ENCODE results near the gene NEB.

NEB gene

GRCh38 chr2:151476287-151476686 lies 258.0 kb downstream of the NEB start:
- no peak for DNase-seq (ENCODE audit: low read depth)

GRCh38 chr2:151475071-151475470 lies 259.2 kb downstream of the NEB start:
- DNase-seq (ENCODE audit: low read depth): no peak

GRCh38 chr2:151472966-151473365 lies 261.3 kb downstream of the NEB start:
- no peak for DNase-seq (ENCODE audit: low read depth)

GRCh38 chr2:151470556-151470955 lies 263.7 kb downstream of the NEB start:
- DNase-seq (ENCODE audit: low read depth): no peak

- DNase-seq (ENCODE audit: low read depth): no peak
Measured at GRCh38 chr2:151465771-151466170, 268.5 kb downstream of the NEB start.

- no peak for DNase-seq (ENCODE audit: low read depth)
Measured at GRCh38 chr2:151459358-151459757, 274.9 kb downstream of the NEB start.

- DNase-seq (ENCODE audit: low read depth): no peak
Measured at GRCh38 chr2:151439127-151439526, 295.1 kb downstream of the NEB start.

GRCh38 chr2:151438506-151438905 lies 295.8 kb downstream of the NEB start:
- no peak for DNase-seq (ENCODE audit: low read depth)

GRCh38 chr2:151437630-151438029 lies 296.6 kb downstream of the NEB start:
- no peak for DNase-seq (ENCODE audit: low read depth)
